GM19035 (cell line): Measurements from ENCODE around the gene SND1.
"Not testable (repeated sequence)": the region's sequence is repeated elsewhere in the genome, so short reads cannot be mapped to it uniquely, and the experiment has no call there.

ENCODE experiments used
- ATAC-seq: cut with Tn5 transposase; IDR thresholded peaks from one replicate; pipeline ENCODE4 v1.9.1; 2021; ENCODE audit not compliant: unreplicated experiment

Gene SND1

GRCh38 chr7:127949769-127950222, 297.8 kb downstream of the SND1 start:
- no peak for ATAC-seq

- ATAC-seq, result no peak
Observed at GRCh38 chr7:127950233-127950935, 298.4 kb downstream of the SND1 start.

- ATAC-seq, result no peak
Observed at GRCh38 chr7:127953423-127954356, 301.7 kb downstream of the SND1 start.

- ATAC-seq, result no peak
Observed at GRCh38 chr7:127954357-127954748, 302.4 kb downstream of the SND1 start.

- ATAC-seq, result no peak
Observed at GRCh38 chr7:127955051-127955531, 303.1 kb downstream of the SND1 start.

- no peak for ATAC-seq
Observed at GRCh38 chr7:127957886-127958285, 305.9 kb downstream of the SND1 start.

- no peak for ATAC-seq
Observed at GRCh38 chr7:127959770-127960169, 307.8 kb downstream of the SND1 start.

- ATAC-seq, result no peak
Observed at GRCh38 chr7:127961786-127962453, 309.9 kb downstream of the SND1 start.

GRCh38 chr7:127962589-127963361, 310.8 kb downstream of the SND1 start:
- ATAC-seq, result no peak

GRCh38 chr7:127963850-127964249, 311.9 kb downstream of the SND1 start:
- ATAC-seq, result not testable (repeated sequence)

- ATAC-seq, result no peak
Observed at GRCh38 chr7:127967281-127967680, 315.3 kb downstream of the SND1 start.

- ATAC-seq, result no peak
Observed at GRCh38 chr7:127968547-127968946, 316.6 kb downstream of the SND1 start.

GRCh38 chr7:127973832-127974231, 321.8 kb downstream of the SND1 start:
- no peak for ATAC-seq

- no peak for ATAC-seq
Observed at GRCh38 chr7:127974446-127975035, 322.5 kb downstream of the SND1 start.

GRCh38 chr7:127976056-127976737, 324.2 kb downstream of the SND1 start:
- no peak for ATAC-seq

- ATAC-seq, result no peak
Observed at GRCh38 chr7:127976738-127977120, 324.7 kb downstream of the SND1 start.

GRCh38 chr7:127978421-127978820, 326.4 kb downstream of the SND1 start:
- no peak for ATAC-seq

GRCh38 chr7:127979113-127979727, 327.2 kb downstream of the SND1 start:
- no peak for ATAC-seq

GRCh38 chr7:127979728-127980126, 327.7 kb downstream of the SND1 start:
- ATAC-seq, result no peak
